Esophagus muscularis mucosa (tissue), 3 donors: ENCODE data around the gene CD151.

Experiments
- EP300 ChIP-seq: sonication (generic); formaldehyde crosslinking; IDR thresholded peaks from one replicate; pipeline ENCODE4 v1.6.1; 2017; ENCODE audit warnings: antibody characterized with exemption
- TF ChIP-seq, protein P1 (sequence below), 3 experiments: fragments of 200-600 bp in 2 of 3; fragments of 450-650 bp in 1 of 3; sonication (generic) in 2 of 3; IDR thresholded peaks; one replicate each; pipeline ENCODE4 v1.5.1; 2017 to 2019; ENCODE audit warnings: antibody characterized with exemption in 3 of 3, mild to moderate bottlenecking in 2 of 3, moderate library complexity in 1 of 3

GRCh38 chr11:856397-856796 is 23.6 kb downstream of the CD151 start:
- no peak for TF ChIP-seq EP300
- TF ChIP-seq, protein P1, sequence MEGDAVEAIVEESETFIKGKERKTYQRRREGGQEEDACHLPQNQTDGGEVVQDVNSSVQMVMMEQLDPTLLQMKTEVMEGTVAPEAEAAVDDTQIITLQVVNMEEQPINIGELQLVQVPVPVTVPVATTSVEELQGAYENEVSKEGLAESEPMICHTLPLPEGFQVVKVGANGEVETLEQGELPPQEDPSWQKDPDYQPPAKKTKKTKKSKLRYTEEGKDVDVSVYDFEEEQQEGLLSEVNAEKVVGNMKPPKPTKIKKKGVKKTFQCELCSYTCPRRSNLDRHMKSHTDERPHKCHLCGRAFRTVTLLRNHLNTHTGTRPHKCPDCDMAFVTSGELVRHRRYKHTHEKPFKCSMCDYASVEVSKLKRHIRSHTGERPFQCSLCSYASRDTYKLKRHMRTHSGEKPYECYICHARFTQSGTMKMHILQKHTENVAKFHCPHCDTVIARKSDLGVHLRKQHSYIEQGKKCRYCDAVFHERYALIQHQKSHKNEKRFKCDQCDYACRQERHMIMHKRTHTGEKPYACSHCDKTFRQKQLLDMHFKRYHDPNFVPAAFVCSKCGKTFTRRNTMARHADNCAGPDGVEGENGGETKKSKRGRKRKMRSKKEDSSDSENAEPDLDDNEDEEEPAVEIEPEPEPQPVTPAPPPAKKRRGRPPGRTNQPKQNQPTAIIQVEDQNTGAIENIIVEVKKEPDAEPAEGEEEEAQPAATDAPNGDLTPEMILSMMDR (IDR thresholded peaks at IDR 0.05), result no peak
